HPDE6-E6E7 (cell line): ENCODE measurements around the gene PTPRU.
A peak's percentile ranks its signal among the peaks of the same experiment; 100 is the strongest.
"Not testable (repeated sequence)": the region's sequence is repeated elsewhere in the genome, so short reads cannot be mapped to it uniquely, and the experiment has no call there.

Source experiments
- DNase-seq: peaks from one replicate; pipeline ENCODE4 v3.0.0; 2011; ENCODE audit warnings: missing footprints; ENCODE audit errors: extremely low spot score

Gene PTPRU

DNA sequence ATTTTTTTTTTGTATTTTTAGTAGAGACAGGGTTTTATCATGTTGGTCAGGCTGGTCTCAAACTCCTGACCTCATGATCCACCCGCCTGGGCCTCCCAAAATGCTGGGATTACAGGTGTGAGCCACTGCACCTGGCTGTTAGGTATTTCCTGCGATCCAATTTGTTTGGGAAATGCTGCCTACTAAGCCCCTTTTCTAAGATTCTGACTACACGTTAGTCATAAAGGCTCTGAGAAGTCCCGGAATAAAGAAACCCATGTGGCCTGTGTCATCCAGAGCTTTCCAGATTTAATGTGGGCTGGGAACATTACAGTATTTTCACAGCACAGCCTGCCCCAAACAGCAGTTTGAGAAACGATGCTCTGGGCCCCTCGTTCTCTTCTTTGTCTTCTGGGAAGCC, 14.1 kb upstream of the PTPRU start:
- not testable (repeated sequence) for DNase-seq

DNA sequence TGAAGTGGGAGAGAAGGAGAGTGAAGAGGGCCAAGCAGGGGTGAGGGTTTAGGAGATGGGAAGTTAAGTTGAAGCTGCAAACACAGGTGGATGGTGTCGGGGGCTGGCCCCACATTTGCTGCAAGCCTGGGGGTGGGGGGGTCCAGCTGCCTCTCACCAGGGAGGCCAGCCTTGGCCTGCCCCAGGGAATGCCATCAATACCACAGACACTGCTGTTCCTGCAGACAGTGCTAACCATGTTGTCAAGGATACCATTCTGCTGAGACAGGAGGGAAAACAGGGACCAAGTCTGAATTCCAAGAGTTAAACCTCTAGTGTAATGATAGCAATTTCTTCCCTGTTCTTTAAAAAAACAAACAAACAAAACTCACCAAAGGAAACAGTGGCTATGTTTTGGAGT, 13.6 kb upstream of the PTPRU start:
- DNase-seq, result no peak

DNA sequence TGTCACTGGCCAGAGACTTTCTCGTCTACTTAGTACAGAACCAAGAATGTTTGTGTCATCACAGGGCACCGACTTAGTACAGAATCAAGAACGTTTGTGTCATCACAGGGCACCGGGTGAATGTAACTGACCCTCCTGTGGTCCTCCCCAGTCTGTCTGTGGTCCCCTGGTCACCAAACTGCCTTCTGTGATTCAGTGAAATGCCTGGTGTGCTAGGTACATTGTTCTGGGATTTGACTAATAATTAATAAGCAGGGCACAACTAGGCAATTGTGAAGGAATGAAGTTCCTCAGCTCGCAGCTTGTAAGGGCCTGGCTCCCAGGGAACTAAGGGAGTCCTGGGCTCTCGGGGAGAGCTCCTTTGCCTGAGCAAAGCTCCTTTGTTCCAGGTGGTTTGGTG, 12.8 kb upstream of the PTPRU start:
- no peak for DNase-seq

DNA sequence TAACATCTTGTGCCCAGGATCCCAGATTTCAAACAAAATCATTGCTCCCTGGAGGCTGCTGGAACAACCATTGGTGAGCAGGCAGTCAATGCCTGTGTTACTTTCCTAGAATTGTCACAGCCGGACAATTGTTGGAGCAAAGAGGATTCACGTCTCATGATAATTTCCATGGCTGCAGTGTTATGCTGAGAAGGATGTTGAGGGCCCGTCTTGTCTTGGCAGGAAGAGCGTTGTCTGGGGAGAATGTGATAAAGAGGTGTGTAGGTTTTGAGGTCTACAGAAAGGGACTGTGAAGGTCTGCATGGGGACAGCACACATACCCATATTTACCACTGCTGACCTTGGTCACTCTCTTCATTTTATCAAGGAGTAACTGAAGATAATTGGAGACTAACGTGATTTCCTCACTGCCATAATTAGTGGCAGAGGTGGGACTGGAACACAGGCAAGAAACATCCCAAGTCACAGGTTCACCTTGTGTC, 11.9 kb upstream of the PTPRU start:
- no peak for DNase-seq

DNA sequence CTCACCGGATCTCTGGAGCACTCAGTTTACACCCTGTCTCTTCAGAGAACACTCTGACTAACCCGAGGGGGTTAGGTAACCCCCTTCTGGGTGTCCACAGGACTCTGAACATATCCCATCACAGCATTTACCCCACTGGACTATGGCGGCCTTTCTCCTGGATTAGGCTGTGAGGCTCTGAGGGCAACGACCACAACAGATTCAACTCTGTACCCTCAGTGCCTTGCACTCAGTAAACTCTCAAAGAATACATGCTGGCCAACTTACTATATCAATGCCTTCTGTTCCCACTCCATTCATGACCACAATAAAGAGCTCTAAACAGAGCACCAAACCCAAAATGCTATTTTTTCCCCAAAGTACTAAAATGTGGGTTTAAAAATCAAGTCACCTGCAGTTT, 11.0 kb upstream of the PTPRU start:
- DNase-seq, result no peak

DNA sequence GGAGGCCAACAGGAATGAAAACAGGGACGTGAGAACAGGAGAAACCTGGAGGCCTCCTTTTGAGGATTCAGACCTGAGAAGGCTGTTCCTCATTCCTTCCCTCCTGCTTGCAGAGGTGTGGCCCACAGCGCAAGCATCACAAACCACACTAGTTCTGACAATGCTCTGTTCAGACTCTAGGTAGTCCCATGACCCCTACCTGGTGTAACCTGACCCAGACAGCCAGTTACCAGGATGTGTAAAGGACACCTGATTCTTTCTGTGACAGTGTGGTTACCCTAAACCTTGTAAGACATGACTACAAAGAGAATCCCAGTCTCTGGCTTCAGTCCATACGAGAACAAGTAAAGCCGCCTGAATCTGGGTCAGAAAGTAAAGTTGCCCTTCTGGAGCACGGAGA, 8.8 kb upstream of the PTPRU start:
- peak; percentile 36 for DNase-seq

DNA sequence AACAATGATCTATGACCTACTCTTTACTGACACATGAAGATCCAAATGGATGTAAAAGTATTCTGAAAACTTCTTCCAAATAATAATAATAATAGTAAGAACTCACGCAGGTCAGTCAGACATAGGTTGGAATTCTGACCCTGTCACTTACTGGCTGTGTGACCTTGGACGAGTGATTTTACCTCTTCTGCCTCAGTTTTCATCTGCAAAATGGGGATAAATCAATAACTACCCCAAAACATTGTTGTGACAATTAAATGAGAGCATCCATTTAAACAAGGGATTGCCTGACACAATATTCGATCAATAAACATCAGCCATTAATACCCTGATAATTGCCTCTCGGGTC, 6.1 kb upstream of the PTPRU start:
- no peak for DNase-seq

DNA sequence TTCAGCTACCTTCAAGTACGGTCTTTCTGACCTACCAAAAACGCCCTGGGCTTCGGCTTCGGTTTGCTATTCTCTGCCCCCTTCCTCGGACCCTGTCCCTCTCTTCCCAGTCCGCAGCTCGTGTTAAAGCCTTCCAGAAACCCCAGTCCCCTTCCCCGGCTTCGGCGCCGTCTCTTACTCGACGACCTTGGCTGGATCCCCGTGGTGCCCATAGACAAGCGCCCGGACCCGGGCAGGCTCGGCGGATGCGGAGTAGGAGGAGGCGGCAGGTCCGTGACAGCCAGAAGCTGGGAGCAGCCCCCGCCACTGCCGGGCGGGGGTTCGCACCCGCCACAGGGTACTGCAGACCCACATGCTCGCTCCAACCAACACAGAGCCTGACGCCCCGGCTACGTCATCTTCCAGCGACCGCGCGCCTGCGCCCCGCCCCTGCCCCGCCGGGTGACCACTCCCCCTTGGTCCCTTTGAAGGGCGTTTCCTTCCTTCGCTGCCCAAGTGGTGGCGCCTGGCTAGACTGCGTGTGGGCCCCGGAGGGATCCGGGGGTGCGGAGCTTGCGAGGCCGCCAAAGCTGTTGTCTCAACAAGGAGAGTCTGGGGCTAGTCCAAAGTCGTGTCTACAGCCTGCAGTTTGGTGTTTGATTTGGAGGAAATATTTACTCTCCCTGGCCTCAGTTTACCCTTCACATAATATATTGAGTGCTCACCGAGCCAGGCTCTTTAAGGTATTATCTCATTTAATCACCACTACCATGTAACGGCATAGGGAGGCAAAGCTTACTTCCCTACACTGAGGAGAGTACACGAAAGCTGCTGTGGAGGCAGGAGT, 5.6 kb upstream of the PTPRU start, which contains the start of gene MECR:
TSS of gene MECR (minus strand) at position 382 of the 826 bp plus-strand sequence. CDS start at position 354, 28 bp downstream.
- DNase-seq, result peak; percentile 89

DNA sequence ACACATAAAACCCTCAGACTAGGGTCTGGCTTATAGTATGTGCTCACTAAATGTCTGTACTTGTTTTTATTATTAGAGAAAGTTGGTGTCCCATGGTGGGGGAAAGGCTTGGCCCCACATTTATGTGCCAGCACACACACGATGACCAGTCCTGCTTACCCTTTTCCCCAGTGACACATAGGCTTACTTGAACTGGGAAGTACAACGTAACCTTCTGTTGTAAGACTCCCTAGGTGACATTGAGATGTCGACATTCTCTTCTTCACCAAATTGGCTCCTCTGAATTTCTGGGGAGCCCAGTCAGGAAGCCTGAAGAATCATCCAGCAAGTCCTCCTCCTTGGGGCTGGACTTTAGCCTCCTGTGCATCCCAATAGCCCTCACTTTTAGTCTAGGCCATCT, 3.9 kb upstream of the PTPRU start:
- no peak for DNase-seq

DNA sequence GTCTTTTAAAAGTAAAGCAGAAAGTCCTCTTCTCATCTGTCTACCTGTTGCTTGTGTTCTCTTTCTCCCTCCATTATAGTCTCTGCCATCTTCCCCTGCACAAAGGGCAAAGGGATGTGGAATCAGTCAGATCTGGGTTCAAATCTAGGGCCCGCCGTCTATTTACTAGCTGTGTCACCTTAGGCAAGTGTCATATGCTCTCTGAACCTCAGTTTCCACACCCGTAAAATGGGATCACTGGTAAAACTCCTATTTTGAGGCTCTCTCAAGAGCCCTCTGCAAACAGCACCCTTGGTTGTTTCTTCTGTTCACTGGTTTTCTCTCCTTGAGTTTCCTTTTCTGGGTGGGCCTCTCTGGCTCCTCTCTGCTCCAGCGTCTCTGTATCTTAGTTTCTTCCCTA, 2.6 kb upstream of the PTPRU start:
- no peak for DNase-seq

DNA sequence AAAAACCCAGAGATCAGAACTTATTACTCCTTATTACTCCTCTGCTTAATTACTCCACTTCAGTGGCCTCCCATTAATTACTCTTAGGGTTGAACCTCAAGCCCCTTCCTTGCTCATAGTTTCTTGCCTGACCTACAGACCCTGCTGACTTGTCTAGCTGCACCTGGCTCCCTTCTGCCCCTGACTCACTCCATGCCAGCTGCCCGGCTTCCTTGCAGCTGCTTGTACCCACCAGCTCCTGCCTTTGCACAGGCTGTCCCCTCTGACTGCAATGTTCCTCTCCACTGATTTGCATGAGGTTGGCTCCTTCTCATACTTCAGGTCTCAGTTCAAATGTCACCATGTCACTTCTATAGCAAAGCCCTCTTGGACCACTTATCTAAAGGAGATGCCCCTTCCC, 1.9 kb upstream of the PTPRU start:
- DNase-seq, result no peak

DNA sequence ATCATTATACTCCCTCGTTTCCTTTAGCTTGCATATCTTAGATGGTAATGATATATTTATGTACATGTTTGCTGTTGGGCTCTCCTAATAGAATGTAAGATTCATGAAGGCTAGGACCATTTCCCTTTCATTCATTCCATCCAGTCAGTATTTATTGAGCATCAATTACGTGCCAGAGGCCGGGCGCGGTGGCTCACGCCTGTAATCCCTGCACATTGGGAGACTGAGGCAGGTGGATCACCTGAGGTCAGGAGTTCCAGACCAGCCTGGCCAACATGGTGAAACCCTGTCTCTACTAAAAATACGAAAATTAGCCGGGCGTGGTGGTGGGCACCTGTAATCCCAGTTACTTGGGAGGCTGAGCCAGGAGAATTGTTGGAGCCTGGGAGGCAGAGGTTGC, 1.4 kb upstream of the PTPRU start:
- not testable (repeated sequence) for DNase-seq

DNA sequence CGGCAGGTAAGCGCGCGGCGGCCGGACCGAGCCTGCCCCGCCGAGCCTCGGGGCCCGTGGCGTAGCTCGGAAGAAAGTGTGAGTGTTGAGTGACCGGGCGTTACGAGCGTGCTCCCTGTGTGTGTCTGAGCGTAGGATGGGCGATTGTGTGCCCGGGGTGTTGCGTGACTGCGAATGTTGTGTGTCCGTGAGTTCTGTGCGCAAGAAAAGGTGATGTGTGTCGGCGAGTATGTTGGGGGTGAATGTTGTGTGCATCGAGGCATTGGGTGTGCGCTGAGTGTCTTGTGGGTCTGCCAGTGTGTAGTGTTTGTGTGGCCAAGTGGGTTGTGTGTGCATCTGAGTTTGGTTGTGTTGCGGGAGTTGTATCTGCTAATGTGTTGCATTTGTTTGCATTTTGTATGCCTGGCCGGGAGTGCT, 398 bp downstream of the PTPRU start:
- no peak for DNase-seq

DNA sequence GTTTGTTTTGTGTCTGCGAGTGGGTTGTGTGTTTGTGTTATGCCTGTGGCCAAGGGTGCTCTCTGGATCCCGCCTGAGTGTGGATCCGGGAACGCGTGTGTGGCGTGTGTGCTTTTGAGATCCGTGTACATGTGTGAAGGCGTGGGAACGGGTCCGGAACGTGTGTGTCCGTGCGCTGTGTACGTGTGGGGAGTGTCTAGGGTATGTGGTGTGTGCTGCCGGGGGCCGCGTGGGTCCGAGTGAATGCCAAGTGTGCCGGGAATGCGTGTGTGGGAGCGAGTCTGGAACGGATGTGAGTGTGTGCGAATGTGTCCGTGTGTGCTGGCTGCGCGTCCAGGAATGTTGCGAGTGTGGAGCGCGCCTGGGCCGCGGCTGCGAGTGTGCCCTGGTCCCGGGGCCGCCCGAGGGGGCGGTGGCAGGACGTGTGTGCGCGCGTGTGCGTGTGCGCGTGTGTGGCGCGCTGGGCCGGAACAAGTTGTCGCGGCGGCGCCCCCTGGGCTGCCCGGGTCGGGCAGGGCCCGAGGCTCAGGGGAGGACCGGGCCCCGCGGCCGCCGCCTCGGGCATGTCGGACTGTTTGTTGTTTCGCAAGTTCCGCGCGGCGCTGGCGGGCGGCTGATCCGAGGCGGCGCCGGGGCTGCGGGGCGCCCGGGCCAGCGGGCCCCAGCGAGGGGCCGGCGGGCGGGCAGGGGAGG, 953 bp downstream of the PTPRU start:
- DNase-seq, result no peak

DNA sequence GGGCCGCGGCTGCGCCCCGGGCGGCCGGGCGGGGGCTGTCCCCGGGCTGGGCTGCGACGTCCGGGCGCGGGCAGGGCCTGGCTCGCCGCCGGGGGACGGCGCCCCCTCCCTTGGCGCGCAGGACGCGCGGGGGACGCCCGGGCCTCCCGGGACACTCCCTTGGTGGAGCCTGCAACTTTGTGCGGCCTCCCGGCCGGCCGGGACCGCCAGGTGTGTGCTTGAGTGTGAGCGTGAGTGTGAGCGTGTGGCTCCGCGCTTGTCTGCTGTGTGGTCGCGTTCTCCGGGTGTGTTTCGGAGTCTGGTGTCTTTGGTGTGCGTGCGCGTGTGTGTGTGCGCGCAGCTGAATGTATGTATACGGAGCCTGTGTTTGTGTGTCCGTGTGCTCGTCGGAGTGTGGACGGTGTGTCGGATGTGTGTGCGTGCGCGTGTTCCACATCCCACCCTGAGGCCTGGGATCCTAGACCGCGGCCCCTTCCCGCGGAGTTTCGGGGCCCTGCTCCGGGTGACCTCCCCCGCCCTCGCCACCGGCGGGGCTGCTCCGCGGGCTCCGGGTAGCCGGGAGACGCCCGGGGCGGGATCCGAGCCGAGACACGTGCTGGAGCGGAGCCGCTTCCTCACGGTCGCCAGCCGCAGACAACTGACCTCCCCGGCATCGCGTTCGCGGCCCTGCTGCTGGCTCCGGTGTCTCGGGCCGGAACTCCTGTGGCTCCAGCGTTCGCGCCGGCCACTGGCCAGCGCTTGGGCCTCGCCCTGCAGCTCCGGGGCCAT, 1.7 kb downstream of the PTPRU start:
- DNase-seq, result no peak

DNA sequence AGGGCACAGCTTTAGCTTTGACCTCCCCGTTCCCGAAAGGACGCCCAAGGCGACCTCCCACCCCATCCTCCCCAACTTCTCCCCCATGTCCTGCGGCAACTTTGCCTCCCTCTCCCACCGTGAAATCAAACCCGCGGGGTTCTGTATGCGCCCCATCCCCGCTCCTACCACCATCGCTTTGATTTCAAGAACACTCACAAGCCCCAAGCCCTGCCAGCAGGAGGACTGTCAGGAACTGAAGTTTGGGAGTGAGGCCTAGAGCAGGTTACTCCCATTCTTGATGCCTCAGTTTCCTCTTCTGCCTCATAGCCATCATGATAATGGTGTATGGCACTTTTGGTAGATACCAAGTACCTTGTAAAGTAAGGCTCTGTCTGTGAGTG, 2.3 kb downstream of the PTPRU start:
- DNase-seq, result no peak

DNA sequence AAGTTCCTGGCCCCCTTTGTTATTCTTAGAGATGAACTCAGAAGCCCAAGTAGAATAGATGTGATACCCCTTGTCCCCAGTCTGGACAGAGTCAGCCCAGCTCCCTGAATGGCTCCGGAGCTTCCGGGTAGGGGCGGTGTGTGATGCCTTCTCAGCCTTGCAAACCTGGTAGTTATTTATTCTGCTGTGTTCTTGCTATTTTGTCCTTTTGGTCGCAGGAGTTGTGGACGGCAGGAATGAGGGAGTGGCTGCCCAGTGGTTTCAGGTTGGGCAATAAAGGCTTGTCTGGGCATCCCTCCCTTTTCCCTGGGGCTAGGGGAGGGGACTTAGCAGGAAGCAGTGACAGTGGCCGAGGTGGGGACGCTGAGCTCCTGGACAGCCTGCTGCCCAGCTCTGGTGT, 2.8 kb downstream of the PTPRU start:
- DNase-seq, result no peak

DNA sequence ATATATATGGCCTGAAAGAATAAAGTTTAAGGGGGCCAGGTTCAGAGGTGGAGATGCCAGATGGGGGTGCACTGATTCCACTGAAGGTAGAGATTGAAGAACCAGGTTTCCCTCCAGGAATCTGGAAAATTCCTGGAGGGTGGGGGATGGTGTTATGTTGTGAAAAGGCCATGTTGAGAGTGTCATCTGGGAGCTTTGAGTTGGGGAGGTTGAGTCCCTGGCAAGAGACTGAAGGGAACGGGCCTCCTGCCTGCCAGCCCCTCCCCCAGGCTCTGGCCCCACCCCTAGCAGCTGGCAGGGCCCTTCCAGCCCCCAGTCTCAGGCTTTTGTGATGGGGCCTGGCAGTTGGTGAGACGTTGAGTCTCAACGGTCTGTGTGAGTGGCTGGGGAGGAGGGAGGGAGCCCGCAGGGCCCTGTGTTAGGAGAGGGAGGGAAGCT, 4.1 kb downstream of the PTPRU start:
- DNase-seq, result no peak

DNA sequence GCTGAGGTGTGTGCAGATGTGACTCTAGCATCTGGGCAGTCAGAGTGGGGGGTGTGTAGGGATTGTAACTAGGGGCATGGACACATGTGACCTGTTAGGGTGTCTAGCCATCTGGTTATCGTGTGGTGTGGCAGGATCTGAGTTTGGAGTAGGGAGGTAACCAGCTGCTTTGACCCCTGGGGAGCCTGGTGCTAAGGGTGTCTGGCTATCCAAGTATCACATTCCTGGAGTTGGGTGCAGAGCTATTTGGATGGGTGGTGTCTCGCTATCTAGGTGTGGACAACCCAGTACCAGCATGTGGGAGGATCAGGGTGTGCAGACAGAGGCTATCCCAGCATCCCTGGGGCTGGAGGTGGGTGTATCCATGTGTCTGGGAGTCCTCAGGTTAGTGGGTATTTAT, 4.7 kb downstream of the PTPRU start:
- no peak for DNase-seq

DNA sequence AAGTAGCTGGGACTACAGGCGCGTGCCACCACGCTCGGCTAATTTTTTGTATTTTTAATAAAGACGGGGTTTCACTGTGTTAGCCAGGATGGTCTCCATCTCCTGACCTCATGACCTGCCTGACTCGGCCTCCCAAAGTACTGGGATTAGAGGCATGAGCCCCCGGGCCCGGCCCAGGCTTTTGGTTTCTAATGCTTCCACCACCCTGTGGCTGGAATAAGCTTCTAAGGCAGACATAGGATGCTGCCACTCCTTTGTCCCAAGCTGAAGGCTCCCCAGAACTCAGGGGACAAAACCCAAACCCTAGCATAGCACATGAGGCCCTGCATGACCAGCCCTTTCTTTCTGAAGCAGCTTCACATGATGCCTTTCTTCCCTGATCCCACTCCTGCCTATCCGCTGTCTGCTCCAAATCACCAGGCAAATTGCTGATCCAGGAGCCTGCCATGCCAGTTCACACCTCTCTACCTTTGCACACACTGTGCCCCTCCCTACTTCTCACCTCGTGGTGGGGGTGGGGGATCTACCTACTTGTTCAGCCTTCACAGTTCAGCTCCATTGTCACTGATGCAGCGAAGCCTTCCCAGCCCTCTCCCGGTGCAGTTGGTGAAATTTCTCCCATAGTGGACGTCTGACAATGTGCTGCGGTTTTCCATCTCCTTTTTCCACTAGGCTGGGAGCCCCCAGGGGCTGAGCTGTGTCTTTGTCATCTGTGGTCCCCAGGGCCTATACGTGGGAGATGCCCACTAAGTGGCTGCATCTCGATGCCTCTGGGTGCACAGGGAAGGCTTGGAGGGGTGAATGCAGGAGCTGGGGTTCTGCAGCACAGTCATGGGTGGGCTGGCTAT, 6.9 kb downstream of the PTPRU start:
- no peak for DNase-seq

DNA sequence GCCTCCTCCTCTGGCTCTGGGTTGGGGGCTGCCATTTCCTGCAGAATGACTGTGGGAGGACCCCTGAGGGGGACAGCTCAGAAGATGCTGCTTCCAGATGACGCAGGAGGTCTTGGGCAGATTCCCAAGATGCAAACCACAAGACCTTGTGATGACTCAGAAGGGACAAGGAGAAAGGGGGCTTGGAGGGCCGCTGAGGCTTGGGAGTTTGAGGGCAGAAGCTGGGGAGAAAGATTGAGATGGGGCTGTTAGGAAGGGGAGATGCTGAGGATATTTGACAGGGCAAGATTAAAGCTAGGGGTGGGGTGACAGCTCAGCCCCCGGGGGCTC, 7.5 kb downstream of the PTPRU start:
- DNase-seq, result no peak

DNA sequence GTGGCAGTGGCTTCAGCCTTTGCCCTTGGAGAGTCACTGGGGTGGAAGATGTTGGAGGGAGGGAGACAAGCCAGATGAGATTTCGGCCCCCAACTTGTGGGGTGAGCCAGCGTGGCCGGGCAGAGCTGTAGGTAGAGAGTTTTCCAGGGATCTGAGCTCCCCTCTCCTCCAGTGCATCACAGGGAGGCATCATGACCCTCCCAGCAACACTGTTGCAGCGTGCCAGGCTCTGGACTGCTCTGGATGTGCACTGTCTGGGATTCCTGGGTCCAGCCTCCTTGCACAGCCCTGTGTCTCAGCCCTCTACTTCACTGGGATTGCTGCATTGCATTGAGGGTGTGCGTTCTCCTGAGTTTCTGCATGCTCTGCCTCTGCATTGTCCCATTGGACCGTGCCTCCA, 8.9 kb downstream of the PTPRU start:
- DNase-seq, result no peak
